HEK293 (cell line): ENCODE measurements around the gene PPP4C.
A peak's percentile ranks its signal among the peaks of the same experiment; 100 is the strongest.

Experiments
- ATF2 ChIP-seq: fragments of 450-650 bp; formaldehyde crosslinking; IDR thresholded peaks from 2 replicates; pipeline ENCODE4 v1.5.1; 2016; ENCODE audit warnings: missing biosample characterization, missing genetic modification characterization, low read depth
- FEZF1 ChIP-seq: fragments of 450-650 bp; formaldehyde crosslinking; IDR thresholded peaks from 2 replicates; pipeline ENCODE4 v1.5.1; 2016; ENCODE audit warnings: missing biosample characterization, missing genetic modification characterization
- HIC1 ChIP-seq: fragments of 450-650 bp; formaldehyde crosslinking; IDR thresholded peaks from 2 replicates; pipeline ENCODE4 v1.5.1; 2016; ENCODE audit warnings: missing biosample characterization, missing genetic modification characterization
- HOXA7 ChIP-seq: sonication (generic); formaldehyde crosslinking; IDR thresholded peaks from 2 replicates; pipeline ENCODE4 v1.8.1; 2022; ENCODE audit warnings: missing genetic modification reagents, borderline replicate concordance
- ZBTB1 ChIP-seq: fragments of 450-650 bp; formaldehyde crosslinking; IDR thresholded peaks from 2 replicates; pipeline ENCODE4 v1.5.1; 2016; ENCODE audit warnings: missing biosample characterization, missing genetic modification characterization
- ZBTB10 ChIP-seq: fragments of 450-650 bp; formaldehyde crosslinking; IDR thresholded peaks from 2 replicates; pipeline ENCODE4 v1.5.1; 2016; ENCODE audit warnings: missing biosample characterization, missing genetic modification characterization
- ZBTB11 ChIP-seq: fragments of 450-650 bp; formaldehyde crosslinking; conservative IDR thresholded peaks from 2 replicates; pipeline ENCODE4 v1.5.1; 2016; ENCODE audit warnings: low read depth, missing biosample characterization, missing genetic modification characterization
- ZBTB8A ChIP-seq: fragments of 450-650 bp; formaldehyde crosslinking; IDR thresholded peaks from 2 replicates; pipeline ENCODE4 v1.5.1; 2016; ENCODE audit warnings: missing biosample characterization, missing genetic modification characterization
- ZFP3 ChIP-seq: fragments of 450-650 bp; formaldehyde crosslinking; IDR thresholded peaks from 2 replicates; pipeline ENCODE4 v1.5.1; 2016; ENCODE audit warnings: low read depth, missing biosample characterization, missing genetic modification characterization
- ZNF175 ChIP-seq: fragments of 450-650 bp; formaldehyde crosslinking; IDR thresholded peaks from 2 replicates; pipeline ENCODE4 v1.5.1; 2016; ENCODE audit warnings: missing biosample characterization, missing genetic modification characterization
- ZNF280D ChIP-seq: fragments of 450-650 bp; formaldehyde crosslinking; IDR thresholded peaks from 2 replicates; pipeline ENCODE4 v1.5.1; 2016; ENCODE audit warnings: missing biosample characterization, missing genetic modification characterization
- ZNF324 ChIP-seq: fragments of 450-650 bp; formaldehyde crosslinking; IDR thresholded peaks from 2 replicates; pipeline ENCODE4 v1.5.1; 2016; ENCODE audit warnings: missing biosample characterization, missing genetic modification characterization
- ZNF394 ChIP-seq: fragments of 450-650 bp; formaldehyde crosslinking; IDR thresholded peaks from 2 replicates; pipeline ENCODE4 v1.5.1; 2016; ENCODE audit warnings: missing biosample characterization, missing genetic modification characterization, mild to moderate bottlenecking, moderate library complexity, borderline replicate concordance
- ZNF416 ChIP-seq: fragments of 450-650 bp; formaldehyde crosslinking; IDR thresholded peaks from 2 replicates; pipeline ENCODE4 v1.5.1; 2016; ENCODE audit warnings: missing biosample characterization, missing genetic modification characterization
- ZNF48 ChIP-seq: fragments of 450-650 bp; formaldehyde crosslinking; IDR thresholded peaks from 2 replicates; pipeline ENCODE4 v1.5.1; 2016; ENCODE audit warnings: missing biosample characterization, missing genetic modification characterization
- ZNF558 ChIP-seq: fragments of 450-650 bp; formaldehyde crosslinking; IDR thresholded peaks from 2 replicates; pipeline ENCODE4 v1.5.1; 2016; ENCODE audit warnings: missing biosample characterization, missing genetic modification characterization
- ZNF560 ChIP-seq: fragments of 450-650 bp; formaldehyde crosslinking; IDR thresholded peaks from 2 replicates; pipeline ENCODE4 v1.5.1; 2017; ENCODE audit warnings: missing biosample characterization, missing genetic modification characterization, borderline replicate concordance
- ZNF596 ChIP-seq: fragments of 450-650 bp; IDR thresholded peaks from 2 replicates; pipeline ENCODE4 v1.5.0; 2018; ENCODE audit warnings: missing biosample characterization, mild to moderate bottlenecking, missing genetic modification characterization, moderate library complexity
- ZNF654 ChIP-seq: fragments of 450-650 bp; formaldehyde crosslinking; IDR thresholded peaks from 2 replicates; pipeline ENCODE4 v1.5.1; 2016; ENCODE audit warnings: low read depth, missing biosample characterization, missing genetic modification characterization
- ZNF692 ChIP-seq: fragments of 450-650 bp; formaldehyde crosslinking; IDR thresholded peaks from 2 replicates; pipeline ENCODE4 v1.5.1; 2016; ENCODE audit warnings: missing biosample characterization, missing genetic modification characterization
- ZNF747 ChIP-seq: fragments of 450-650 bp; formaldehyde crosslinking; IDR thresholded peaks from 2 replicates; pipeline ENCODE4 v1.5.1; 2016; ENCODE audit warnings: missing biosample characterization, missing genetic modification characterization
- ZSCAN16 ChIP-seq: fragments of 450-650 bp; formaldehyde crosslinking; IDR thresholded peaks from 2 replicates; pipeline ENCODE4 v1.5.1; 2016; ENCODE audit warnings: missing biosample characterization, missing genetic modification characterization
- ZSCAN4 ChIP-seq: fragments of 450-650 bp; formaldehyde crosslinking; IDR thresholded peaks from 2 replicates; pipeline ENCODE4 v1.5.1; 2017; ENCODE audit warnings: missing biosample characterization, missing genetic modification characterization

The PPP4C gene

GRCh38 chr16:30075503-30076275, at the start of gene PPP4C (continued):
- peak; percentile 64 for TF ChIP-seq ZNF394
- peak; percentile 52 for TF ChIP-seq ZBTB8A (tag by site-specific recombination)
- TF ChIP-seq ZNF48: no peak
- no peak for TF ChIP-seq ZNF324 (tag by site-specific recombination)
- no peak for TF ChIP-seq FEZF1 (tag by site-specific recombination)
- peak; percentile 96 for TF ChIP-seq ZBTB11 (tag by site-specific recombination)
- no peak for TF ChIP-seq HOXA7
- TF ChIP-seq ZNF280D (tag by site-specific recombination): no peak
- TF ChIP-seq ZNF416 (tag by site-specific recombination): no peak
- TF ChIP-seq ZSCAN16 (tag by site-specific recombination): no peak
- no peak for TF ChIP-seq ZBTB10 (tag by site-specific recombination)
- TF ChIP-seq ZNF692: 0 out of 2 replicates have a peak, but pooled peaks have one; percentile 11
- no peak for TF ChIP-seq ZBTB1 (tag by site-specific recombination)
- TF ChIP-seq ZSCAN4: no peak
- no peak for TF ChIP-seq ZFP3 (tag by site-specific recombination)
- TF ChIP-seq ZNF747 (tag by site-specific recombination): no peak
- no peak for TF ChIP-seq ZNF175
- no peak for TF ChIP-seq ZNF596
- TF ChIP-seq ZNF560 (tag by site-specific recombination): peak; percentile 83
- no peak for TF ChIP-seq ZNF558
- TF ChIP-seq HIC1 (tag by site-specific recombination): no peak
- no peak for TF ChIP-seq ATF2 (tag by site-specific recombination)
- no peak for TF ChIP-seq ZNF654 (tag by site-specific recombination)
